Activated CD4-positive, alpha-beta T cell treated with anti-CD3 and anti-CD28 coated beads, Interleukin-10, Interleukin-2, amounts not matched to agents 100 ng/mL and 50 ng/mL, durations not matched to agents 16 hours and 8 hours (primary cell): ENCODE data around the gene ENTPD2.
A peak's percentile ranks its signal among the peaks of the same experiment; 100 is the strongest.

ENCODE experiments used
- DNase-seq: peaks from one replicate; pipeline ENCODE4 v3.0.0-alpha.2; 2020

ENTPD2 gene

DNA sequence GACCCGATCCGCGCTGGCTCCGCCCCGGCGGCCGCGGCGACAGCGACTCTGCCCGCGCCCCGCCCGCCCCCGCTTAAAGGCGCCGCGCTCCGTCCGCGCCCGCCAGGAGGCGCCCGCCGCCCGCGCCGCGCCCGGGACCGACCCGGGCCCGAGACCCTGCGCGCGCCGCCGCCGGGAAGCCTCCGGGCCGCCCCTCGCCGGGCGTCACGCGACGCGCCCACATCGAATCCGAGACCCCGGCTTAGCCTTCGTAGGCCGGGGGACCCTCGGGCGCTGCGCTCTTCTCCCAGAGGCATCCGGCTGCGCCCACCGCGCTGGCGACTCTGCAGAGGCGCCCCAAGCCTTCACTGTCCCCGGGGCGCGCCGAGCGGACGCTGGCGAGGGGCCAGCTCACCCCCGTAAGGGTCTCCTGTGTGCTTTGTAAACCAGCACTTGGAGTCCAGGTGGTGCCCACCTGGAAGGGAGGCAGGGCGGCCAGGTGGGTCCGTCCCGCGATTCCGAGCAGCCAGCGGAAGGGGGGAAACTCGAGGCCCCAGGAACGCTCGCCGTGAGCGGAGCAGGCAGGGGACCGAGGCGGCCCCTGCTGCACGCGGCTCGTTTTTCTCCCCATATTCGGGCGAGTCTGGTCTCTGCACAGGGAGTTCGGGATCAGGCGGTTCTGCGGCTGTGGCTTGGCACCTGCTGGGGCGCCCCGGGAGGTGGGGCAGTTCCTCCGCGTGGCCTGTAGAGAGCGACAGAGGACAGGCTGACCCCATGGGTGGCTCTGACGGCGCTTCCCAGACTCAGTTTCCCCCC, 25.4 kb downstream of the ENTPD2 start:
- DNase-seq: peak; percentile 90

DNA sequence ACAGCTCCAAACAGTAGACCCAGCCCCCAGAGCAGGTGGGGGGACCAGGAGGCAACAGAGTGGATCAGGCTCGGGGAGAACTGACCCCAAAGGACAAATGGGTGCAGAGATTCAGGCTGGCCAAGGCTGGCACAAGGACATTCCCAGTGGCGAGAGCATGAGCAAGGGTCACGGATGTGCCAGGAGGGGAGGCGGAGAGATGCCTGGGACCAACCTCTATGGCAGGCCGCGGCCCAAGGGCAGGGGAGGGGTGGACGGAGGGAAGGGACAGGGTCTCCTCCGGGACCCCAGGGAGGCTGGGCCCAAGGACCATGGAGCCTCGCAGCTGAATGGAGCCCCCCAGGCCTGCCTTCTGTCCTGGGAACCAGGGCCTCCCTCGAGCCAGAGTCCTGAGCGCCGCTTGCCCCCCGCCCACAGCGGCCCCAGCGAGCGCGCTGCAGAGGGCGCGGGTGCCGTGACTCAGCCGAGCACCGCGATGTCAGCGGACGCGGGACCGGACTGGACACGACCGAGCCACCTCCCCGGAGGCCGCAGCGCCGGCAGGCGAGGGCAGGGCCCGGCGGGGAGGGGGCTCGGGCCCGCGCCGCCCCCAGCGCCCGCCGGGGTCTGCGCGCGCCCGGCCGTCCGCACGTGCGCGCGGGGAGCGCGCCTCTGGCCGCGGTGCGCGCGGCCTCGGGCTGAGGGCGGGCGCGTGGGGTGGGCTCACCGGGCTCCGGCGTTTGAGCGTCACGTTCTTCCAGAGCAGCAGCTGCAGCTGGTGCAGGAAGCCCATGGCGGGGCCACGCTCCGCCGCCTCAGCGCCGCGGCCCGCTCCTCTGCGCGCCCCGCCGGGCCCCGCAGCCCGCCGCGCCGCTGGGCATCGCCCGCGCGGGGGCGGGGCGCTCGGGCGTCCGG, 26.2 kb downstream of the ENTPD2 start, which contains the start of gene ABCA2:
ABCA2 (minus strand) TSS at position 869 of the 894 bp plus-strand sequence; CDS start at position 772, 97 bp downstream.
- DNase-seq: no peak

DNA sequence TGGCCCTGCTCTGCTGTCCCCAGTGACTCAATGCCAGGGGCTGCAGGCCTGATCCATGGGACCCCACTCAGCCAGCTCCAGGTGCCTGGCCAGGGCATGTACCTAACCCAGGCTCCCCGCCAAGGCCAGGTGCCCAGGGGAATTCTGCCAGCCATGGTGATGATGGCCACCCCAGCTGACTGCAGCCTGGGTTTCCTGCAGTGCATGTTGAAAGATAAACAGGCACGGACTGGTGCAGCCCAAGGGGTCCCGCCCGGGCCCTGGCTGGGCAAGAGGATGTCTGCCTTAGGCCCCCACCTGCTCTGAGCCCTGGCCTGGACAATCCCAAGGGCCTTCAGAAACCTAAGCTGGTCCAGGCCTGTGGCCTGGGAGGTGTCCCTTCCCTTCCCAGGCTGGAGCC, 27.0 kb downstream of the ENTPD2 start:
- no peak for DNase-seq

DNA sequence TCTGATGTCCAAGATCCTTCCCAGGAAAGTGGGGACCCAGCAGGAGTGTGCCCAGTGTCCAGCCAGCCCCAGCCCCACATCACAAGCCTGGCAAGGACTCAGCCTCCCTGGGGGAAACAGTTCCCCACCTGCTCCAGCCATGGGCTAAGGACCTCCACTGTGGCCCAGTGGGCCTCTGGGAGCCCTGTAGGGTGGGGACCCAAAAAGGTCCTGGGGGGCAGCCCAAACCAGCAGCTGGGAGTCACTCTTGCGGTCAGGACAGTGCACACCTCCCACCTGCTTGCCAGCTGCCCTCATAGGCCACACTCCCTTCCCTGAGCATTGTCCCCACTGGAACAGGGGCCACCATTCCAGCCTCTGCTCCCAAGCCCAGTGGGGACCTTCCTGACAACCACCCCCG, 27.5 kb downstream of the ENTPD2 start:
- no peak for DNase-seq

DNA sequence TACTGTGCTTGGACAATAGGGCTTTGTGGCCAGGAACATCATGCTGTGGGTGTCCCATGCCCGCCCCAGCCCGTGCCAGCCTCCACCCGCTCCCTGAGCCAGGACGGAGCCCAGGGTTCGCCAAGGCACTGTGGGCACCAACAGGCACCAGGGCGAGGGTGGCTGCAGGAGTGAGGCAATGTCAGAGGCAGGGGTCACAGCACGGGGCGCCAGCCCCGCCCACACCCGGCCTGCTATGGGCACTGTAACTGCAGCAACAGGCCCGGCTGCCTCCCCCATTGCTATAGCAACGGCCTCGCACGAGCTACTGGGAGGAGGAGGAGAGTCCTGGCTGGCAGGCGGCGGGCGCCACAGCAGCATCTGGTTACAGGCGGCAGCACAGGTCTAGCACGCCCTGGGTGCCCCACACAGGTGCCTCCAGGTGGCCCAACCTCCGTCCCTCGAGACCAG, 28.3 kb downstream of the ENTPD2 start:
- DNase-seq: no peak

DNA sequence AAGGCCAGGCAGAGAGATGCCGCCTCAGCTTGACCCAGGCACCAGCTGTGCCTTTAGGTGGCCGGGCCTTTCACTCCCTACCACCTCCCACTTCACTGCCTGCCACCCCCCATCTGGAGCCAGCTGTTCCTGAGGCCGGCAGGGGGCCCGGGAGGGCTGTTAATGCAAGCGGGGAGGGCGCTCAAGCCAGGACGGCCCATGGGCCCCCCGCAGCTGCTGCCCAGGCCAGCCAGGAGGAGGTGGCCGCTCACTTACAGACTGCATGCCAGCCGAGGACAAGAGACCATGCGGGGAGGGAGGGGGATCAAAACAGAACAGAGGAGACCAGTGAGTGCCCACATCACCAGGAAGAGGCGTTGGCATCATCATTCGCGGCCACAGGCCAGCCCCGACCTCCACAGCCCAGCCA, 30.3 kb downstream of the ENTPD2 start:
- no peak for DNase-seq

DNA sequence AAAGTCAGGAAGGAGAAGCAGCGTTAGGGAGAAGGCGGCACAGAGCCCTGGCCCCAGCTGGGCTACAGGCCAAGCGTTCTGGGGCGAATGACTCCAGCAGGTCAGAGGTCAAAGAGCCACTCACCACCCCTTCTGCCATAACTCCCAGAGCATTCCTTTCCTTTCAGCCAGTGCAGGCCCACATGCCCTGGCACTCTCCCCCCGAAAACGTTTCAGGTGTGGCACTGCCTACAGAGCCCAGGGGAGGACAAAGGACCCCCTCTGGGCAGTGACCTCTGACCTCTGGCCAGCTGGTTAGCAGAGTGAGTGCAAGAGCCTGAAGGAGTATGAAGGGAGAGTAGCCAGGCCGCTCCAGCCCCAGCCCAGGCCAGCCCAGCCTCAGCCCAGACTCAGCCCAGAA, 30.7 kb downstream of the ENTPD2 start:
- no peak for DNase-seq

DNA sequence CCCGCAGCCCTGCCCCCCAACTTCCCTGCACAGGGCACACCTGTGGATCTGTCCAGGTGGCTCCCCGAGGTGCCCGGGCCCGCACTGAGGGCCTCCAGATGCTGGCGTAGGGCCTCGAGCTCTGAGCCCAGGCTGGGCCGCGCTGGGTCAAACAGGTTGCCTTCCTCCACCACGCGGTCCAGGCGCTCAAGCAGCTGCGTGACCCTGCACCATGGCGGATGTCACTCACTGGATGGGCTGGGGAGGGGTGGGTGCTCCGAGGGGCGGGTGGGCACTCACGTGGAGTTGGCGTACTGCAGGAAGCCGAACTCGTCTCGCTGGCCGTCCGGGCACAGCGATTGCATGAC, 31.2 kb downstream of the ENTPD2 start:
- DNase-seq: no peak

DNA sequence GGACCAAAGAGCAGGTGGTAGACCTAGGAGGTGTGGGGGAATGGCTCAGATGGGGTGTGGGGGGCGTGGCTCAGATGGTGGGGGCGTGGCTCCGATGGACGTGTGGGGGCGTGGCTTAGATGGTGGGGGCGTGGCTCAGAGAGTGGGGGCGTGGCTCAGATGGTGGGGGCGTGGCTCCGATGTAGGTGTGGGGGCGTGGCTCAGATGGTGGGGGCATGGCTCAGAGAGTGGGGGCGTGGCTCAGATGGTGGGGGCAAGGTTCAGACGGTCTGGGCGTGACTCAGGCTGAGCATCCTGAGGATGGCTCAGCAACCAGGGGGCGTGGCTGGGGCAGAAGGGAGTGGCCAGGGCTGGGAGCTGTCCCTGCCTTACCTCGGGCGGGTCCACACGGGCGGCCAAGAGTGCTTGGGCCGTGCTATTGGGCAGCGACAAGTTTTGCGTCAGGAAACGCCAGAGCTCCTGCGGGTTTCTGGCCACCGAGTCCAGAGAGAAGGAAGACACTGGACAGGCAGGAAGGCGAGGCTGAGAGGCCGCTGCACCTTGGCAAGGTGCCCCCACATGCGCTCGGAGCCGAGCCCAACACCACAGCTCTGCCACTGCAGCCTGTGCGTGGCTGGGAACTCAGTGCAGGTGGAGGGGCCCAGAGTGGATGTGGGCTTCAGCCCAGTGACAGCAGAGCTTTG, 31.7 kb downstream of the ENTPD2 start:
- DNase-seq: peak; percentile 87

DNA sequence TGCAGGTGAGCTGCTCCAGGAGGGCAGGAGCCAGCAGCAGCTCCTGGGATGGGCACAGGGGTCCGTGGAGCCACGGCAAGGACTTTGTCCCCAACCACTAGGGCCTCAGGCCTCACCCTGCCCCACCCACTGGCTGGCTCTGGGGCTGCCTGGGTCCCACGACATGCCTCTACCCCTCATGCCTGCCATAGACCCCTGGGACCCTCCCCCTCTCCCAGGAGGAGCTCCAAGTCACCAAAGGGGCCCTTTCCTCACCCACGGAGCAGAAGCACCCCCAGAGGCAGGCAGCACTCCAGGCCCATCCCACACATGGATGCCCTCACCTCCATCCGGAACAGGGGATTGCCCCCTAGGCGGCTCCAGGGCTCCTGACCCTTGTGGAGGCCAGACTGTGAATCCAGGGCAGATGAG, 32.3 kb downstream of the ENTPD2 start:
- DNase-seq: no peak

DNA sequence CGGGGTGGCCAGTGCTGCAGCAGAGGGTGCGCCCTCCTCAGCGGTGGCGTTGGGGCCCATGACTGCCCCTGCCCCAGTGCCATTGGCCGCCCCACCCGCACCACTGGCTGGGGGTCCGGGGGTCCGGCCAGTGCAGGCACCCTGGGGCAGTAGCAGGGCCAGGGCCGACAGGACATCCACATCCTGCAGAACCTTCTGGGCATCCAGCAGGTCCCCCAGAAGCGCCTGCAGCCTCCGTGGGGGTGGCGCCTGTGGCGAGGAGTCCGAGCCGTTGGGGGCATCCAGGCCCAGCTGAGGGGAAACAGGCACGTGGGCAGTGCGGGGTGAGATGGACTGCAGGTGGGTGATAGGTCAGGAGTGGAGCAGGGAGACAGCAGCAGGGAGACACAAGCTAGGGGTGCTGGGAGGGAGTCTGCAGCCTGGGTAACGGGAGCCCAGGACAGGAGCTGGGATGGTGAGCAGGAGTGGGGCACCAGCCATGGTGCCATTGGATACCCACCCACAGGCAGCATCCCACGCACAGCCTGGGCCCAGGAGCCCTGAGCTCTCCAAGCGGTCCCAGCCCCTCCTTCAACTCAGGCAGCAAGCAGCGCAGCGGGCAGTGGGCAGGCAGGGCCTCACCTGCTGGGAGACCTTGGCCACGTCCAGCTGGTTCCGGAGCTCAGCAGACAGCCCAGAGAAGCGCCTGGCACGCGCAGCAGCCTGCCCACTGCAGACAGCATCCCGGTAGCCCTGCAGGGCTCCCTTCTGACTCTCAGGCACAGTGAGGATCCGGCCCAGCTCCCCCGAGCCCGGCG, 32.9 kb downstream of the ENTPD2 start:
- DNase-seq: no peak

DNA sequence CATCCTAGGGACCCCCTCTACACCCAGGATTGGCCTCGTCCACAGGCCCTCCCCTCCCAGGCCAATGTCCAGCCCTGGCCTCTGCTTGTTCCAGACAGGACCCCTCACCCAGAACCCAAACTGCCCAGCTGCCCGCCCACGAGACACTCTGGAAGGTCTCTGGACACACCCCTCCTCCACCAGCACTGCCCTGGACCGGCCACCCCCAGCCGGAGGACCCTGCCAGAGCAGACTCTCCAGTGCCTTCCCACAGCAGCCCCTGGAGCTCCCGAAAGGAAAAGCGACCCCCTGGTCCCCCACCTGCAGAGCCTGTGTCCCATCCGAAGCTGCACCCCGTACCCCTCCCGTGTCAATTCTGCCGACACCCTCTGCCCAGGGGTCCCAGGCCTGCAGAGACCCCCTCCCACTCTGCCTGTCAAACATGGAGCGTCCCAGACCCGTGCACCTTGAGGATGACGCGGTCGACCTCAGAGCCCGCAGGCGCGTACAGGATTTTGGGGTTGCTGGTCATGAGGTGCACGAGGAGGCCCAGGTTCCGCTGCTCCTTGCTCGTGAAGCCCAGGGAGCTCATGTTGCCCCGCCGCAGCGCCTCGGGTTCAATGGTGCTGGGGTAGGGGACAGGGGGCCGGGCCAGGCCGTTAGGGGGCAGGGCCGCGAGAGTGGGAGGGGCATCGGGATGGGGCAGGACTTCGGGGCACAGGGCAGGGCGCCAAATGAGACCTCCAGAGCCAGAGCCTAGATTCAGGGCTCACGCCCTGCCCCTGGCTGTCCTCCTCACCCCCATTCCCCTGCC, 33.8 kb downstream of the ENTPD2 start:
- DNase-seq: no peak

DNA sequence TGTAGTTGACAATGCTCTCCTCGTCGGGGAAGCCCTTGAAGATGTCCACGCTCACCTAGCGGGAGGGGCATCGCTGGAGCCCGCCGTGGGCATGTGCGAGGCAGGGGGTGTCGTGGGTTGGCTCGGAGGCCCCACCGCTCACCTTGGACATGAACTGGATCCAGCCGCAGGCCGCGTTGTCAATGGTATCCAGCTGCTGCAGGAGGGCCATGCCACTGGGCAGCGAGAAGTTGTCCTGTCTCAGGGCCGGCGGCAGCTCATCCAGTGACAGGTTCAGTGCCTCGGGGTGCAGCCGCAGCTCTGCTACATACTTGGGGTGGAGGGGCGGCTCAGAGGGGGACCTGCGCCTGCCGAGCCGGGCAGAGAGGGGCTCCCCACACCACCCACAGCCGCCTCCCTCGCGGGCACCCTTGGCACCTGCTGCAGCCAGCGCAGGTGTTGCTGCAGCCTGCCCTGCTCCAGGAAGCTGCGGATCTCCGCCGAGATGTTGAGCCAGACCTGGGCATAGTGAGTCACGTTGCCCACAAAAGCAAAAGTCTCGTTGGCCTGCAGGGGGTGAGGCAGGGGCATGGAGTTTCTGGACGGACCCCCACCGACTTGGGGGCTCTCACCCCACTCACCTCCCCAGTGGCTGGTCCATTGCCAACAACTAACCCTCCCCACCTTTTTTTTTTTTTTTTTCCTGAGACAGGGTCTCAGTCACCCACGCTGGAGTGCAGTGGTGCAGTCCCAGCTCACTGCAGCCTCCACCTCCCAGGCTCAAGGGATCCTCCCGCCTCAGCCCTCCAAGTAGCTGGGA, 34.9 kb downstream of the ENTPD2 start:
- DNase-seq: no peak

DNA sequence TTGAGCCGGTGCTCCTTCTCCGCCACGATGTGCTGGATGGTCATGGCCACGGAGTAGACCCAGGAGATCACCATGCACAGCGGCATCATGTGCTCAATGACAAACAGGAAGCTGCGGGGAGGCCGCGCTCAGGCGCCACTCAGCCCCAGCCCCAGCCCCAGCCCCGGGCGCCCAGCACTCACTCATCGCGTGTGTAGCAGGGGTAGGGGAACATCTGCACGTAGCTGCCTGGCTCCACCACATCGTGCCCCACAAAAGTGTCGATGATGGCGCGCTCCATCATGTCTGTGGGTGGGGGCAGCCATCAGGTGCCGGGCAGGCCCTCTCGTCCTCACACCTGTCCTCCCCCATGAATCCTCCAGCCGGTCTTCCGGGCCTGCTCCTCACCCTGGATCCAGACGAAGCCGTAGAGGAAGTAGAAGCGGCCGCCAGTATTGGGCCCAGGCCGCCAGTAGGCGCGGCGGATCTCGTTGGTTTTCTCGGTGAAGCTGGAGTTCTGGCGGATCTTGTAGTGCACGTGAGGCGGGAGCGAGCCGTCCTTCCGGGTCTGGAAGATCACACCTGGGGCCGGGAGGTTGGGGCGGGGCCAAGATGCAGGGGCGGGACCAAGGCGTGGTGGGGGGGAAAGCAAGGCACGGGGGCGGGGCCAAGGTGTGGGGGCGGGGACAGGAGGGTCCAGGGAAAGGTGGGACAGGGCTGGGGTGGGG, 35.9 kb downstream of the ENTPD2 start:
- DNase-seq: no peak

DNA sequence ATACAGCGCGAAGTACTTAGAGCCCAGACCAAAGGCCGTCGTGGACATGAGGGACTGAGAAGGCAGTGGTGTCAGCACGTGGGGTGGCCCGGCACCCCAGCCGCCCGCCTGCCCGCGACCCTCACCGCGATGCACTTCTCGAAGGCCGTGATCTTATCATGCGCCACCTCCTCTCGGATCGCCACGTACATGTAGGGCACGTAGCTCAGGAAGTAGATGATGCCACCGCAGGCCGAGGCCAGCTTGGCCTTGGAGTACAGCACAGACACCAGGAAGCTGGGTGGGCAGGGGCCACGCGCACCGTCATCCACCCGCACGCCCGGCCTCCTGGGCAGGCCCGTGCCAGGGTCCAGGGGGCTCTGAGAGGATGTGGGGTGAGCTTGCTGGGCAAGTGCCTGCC, 36.8 kb downstream of the ENTPD2 start:
- DNase-seq: no peak

DNA sequence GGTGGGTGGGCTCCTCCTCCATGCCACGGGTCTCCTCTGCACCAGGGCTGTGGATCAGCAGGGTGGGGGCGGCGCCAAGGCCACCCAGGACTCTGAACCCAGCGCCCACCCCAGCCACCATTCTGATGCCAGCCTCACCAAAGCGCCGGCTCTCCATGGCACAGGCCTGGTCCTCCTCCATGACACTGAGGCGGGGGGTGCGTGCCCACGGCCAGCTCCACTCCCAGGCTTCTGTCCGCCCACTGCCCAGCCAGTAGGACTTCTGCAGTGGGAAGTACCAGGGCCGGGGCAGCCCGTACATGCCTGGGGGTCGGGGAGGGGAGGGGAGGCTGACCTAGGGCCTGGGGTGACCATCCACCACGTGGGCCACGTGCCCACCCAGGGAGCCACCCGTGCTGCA, 37.4 kb downstream of the ENTPD2 start:
- DNase-seq: no peak

DNA sequence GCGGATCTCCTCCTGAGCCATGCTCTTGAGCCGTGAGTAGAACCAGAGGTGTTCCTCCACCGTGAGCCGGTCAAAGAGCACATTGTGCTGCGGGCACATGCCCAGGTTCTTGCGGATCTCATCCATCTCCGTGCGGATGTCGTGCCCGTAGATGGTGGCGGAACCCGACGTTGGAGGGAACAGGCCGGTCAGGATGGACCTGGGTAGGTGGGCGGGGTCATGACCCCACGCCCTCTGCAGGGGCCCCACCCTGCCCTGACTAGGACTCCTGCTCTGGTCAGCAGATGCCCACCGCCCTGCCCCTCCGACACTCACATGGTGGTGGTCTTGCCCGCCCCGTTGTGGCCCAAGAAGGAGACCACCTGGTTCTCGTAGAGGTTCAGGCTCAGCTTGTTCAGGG, 37.9 kb downstream of the ENTPD2 start:
- DNase-seq: no peak

DNA sequence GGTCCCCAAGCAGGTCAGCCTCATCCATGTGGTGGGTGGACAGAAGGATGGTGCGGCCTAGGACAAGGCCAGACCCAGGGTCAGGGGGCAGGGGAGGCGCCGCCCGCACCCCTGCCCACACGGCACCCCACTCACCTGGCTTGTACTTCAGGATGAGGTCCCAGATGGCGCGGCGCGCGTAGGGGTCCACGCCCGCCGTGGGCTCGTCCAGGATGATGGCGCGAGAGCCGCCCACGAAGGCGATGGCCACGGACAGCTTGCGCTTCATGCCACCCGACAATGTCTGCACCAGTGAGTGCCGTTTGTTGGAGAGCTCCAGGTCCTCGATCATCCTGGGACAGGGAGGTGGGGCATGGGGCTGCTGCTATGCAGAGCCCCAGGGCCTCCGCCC, 38.3 kb downstream of the ENTPD2 start:
- DNase-seq: no peak

DNA sequence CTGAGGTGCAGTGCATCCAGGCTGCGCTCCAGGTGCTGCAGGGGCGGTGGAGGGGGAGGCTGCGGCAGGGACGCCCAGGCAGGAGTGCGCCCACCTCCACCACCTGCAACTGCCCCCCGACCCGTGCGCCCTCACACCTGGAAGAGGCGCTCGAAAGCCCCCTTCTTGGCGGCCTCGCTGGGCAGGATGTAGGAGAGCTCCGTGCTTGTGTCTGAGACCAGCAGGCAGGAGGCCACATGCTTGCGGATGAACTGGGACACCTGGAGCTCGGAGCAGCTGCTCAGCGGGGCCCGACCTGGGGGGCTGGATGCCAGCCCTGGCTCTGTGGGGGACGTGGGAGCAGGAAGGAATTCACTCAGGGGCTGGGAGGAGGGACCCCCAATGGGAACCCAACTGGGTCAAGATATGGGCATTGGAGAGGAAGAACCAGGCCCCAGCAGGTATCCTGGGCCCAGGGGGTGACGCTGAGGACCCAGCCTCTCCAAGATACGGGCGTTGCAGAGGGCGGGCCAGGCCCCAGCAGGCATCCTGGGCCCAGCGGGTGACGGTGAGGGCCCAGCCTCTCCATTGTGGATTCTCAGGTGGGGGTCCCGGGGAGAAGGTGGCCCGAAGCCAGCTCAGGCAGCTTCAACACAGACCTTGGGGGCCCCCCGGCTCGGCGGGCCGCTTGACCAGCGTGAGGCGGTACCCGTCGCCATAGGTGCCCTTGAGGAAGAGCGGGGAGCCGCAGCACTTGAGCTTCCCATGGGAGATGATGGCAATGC, 38.9 kb downstream of the ENTPD2 start:
- no peak for DNase-seq
